IPS-18a (cell line): ENCODE results near the gene HOXC5.

ENCODE experiments used
- H3K27ac ChIP-seq: one replicate; pipeline ENCODE4 v1.5.1; 2013; ENCODE audit warnings: low read length
- H3K27me3 ChIP-seq: one replicate; pipeline ENCODE4 v1.6.1; 2013; ENCODE audit warnings: mild to moderate bottlenecking, low read length; ENCODE audit not compliant: control insufficient read depth, insufficient read depth
- H3K36me3 ChIP-seq: one replicate; pipeline ENCODE4 v1.6.1; 2013; ENCODE audit warnings: low read depth, low read length; ENCODE audit not compliant: control insufficient read depth
- H3K4me1 ChIP-seq: one replicate; pipeline ENCODE4 v1.6.1; 2013; ENCODE audit warnings: low read depth, low read length; ENCODE audit not compliant: control insufficient read depth
- H3K4me3 ChIP-seq: one replicate; pipeline ENCODE4 v1.5.1; 2013; ENCODE audit warnings: low read length
- H3K9ac ChIP-seq: one replicate; pipeline ENCODE4 v1.6.1; 2013; ENCODE audit warnings: mild to moderate bottlenecking, low read length, moderate library complexity
- H3K9me3 ChIP-seq: one replicate; pipeline ENCODE4 v1.6.1; 2013; ENCODE audit warnings: low read depth, low read length; ENCODE audit not compliant: control insufficient read depth

Gene HOXC5

DNA sequence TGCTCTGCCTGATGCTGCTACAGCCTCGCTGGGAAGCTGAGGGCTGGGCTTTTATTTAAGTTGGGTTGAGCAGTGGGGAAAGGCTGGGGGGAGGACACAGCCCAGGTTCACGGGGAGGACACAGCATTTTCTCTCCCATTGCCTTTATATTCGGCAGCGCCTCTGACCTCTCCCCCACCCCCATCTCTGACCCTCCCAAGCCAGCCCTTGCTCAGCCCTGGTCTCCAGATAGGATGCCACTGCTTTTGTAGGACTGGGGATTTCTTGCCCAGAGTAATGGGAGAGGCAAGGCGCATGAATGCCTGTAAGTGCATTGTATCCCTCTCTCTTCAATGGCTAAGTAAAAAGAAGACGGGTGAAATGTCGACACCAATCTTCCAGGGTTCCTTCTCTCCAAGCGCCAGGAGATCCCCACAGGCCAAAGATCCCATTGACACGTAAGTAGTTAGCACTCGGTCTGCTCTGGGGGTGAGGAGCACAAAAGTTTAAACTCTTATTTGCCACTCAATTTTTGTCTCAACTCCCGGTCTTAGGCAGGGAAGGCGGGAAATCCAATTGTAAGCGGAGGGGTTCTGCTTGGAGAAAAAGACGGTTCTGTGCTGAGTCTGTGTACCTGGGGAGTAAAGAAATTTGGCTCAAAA is 25.4 kb downstream of the HOXC5 start:
- Histone ChIP-seq H3K9ac (no peak overlapping the region), H3K27me3 (peaks cover 100% of the 10 kb centered on the region), H3K9me3 (no peaks in the 10 kb centered on the region), H3K4me1 (peaks cover 21% of the 10 kb centered on the region), H3K36me3 (no peaks in the 10 kb centered on the region), H3K4me3 (no peak overlapping the region), H3K27ac (no peak overlapping the region)

GRCh38 chr12:54059668-54060067 is 26.8 kb downstream of the HOXC5 start:
- Histone ChIP-seq H3K27ac (no peak overlapping the region), H3K27me3 (peaks cover 100% of the 10 kb centered on the region), H3K9me3 (no peaks in the 10 kb centered on the region), H3K4me3 (no peak overlapping the region), H3K36me3 (no peaks in the 10 kb centered on the region), H3K9ac (no peak overlapping the region), H3K4me1 (peaks cover 21% of the 10 kb centered on the region)

DNA sequence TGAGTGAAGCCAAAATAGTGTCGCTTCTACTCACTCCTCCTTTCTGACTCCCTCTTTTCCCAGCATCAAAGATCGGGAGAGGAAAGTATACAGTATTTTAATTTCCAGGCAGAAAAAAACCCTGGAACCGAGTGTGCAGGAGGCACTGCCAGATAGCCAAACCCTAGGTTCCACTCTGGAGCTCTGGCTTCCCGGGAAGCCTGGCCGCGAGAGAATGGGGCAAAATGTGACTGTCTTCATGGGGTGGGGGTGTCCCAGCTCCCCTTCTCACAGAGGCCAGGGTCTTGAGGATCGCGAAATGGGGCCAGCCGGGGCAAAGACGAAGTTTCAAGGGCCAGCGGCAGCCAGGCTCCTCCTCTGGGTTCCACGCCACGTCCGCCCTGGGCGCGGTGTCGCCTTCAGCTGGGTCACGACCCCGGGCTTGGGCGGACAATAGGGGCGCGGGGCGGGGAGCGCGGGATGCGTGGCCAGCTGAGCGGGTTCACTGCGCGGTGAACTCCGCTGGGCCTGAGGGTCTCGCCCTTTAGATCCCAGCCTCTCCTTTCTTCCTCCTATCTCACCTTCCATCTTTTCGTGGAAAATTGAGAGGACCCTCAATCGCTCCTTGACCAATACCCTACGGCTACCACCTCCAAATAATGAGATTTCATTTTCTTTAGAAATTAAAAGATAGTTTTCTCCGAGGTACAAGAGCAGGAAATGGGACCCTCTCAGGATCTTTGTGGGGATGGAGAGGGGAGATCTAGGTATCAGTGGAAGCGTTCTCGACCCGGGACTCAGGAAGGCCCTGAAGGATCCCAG is 27.5 kb downstream of the HOXC5 start:
- no peak overlapping the region for H3K4me3 ChIP-seq
- no peak overlapping the region for H3K27ac ChIP-seq
- H3K27me3 ChIP-seq, result peaks cover 98% of the 10 kb centered on the region
- H3K9me3 ChIP-seq, result no peaks in the 10 kb centered on the region
- no peaks in the 10 kb centered on the region for H3K36me3 ChIP-seq
- H3K9ac ChIP-seq, result no peak overlapping the region
- peaks cover 21% of the 10 kb centered on the region for H3K4me1 ChIP-seq

DNA sequence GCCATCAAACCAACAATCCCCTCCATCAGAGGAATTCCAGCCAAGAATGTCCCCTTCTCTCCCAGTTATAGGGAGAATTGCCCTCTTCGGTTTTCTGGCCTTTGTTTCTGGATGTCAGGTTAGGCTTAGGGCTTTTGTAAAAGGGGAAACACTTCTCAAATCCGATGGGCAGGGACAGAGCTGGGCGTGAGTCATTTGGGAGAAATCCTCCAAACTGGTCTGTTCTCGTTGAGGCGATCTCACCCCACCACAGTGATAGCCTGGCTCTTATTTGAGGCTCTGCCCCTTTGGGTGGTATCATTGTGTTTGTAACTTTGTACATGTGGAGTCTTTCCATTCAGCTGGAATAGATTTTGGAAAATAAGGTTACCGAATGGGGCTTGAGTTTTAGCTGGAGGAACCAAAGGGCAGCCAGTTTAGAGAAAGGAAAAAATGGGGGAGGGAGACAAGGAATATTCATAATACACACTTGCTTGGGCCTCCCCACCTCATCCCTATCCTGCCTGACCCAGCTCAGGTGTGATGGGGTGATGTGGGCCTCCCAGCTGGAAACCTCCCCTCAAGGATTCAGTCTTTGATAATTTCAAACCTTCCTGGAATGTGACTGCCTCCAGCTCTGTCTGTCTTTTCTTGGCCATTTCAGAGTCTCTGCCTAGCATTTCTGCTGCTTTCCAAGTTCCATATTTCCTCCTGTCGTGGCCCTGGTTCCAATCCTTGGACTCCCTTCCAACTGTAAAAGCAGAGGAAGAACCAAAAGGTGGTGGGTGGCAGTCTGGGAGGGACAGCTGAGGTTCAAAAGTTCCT is 28.3 kb downstream of the HOXC5 start:
- H3K4me1 ChIP-seq, result peaks cover 19% of the 10 kb centered on the region
- H3K27me3 ChIP-seq, result peaks cover 98% of the 10 kb centered on the region
- no peaks in the 10 kb centered on the region for H3K9me3 ChIP-seq
- H3K27ac ChIP-seq, result no peak overlapping the region
- no peaks in the 10 kb centered on the region for H3K36me3 ChIP-seq
- H3K9ac ChIP-seq, result no peak overlapping the region
- no peak overlapping the region for H3K4me3 ChIP-seq

GRCh38 chr12:54065677-54066076 is 32.8 kb downstream of the HOXC5 start:
- no peaks in the 10 kb centered on the region for H3K36me3 ChIP-seq
- no peak overlapping the region for H3K27ac ChIP-seq
- no peaks in the 10 kb centered on the region for H3K9me3 ChIP-seq
- peaks cover 86% of the 10 kb centered on the region for H3K27me3 ChIP-seq
- no peak overlapping the region for H3K9ac ChIP-seq
- H3K4me3 ChIP-seq, result no peak overlapping the region
- peaks cover 10% of the 10 kb centered on the region for H3K4me1 ChIP-seq

DNA sequence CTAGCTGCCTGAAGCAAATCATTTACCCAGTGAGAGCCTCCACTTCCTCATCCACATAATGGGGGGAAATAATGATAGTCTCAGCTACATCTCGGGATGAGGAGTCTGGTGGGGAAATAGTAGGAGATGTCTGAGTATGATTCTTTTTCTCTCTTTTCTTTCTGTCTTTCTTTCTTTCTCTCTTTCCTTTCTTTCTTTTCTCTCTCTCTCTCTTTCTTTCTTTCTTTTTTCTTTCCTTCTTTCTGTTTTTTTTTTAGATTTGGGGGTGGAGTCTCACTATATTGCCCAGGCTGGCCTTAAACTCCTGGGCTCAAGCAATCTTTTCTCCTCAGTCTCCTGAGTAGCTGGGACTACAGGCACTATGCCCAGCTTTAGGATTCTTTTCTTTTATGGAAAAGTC is 33.6 kb downstream of the HOXC5 start:
- Histone ChIP-seq H3K9ac (no peak overlapping the region), H3K36me3 (no peaks in the 10 kb centered on the region), H3K27ac (no peak overlapping the region), H3K4me3 (no peak overlapping the region), H3K27me3 (peaks cover 86% of the 10 kb centered on the region), H3K4me1 (peaks cover 5% of the 10 kb centered on the region), H3K9me3 (no peaks in the 10 kb centered on the region)

- Histone ChIP-seq H3K4me3 (no peak overlapping the region), H3K27me3 (peaks cover 85% of the 10 kb centered on the region), H3K4me1 (no peaks in the 10 kb centered on the region), H3K36me3 (no peaks in the 10 kb centered on the region), H3K9ac (no peak overlapping the region), H3K9me3 (no peaks in the 10 kb centered on the region), H3K27ac (no peak overlapping the region)
Observed at GRCh38 chr12:54068418-54069070, 35.7 kb downstream of the HOXC5 start.

GRCh38 chr12:54071942-54072341 is 39.1 kb downstream of the HOXC5 start:
- no peak overlapping the region for H3K27ac ChIP-seq
- H3K4me1 ChIP-seq, result peaks cover 12% of the 10 kb centered on the region
- H3K27me3 ChIP-seq, result peaks cover 88% of the 10 kb centered on the region

DNA sequence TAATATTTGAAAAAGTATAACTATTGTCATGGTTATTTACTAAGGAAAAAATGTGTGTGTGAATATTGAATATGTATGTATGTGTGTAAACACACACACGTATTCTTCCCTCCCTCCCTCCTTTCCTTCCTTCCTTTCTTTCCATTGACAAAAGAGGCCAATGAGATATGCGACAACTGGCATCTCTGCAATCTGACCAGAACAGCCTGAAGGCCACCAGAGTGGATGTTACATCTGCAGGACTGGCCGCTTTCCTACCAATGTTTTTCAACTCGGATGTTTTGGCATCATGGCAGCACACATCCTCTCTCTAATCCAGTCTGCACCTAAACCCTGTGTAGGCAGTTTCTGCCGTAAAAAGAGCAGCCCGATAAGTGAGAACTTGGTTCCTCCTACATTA is 41.5 kb downstream of the HOXC5 start:
- no peak overlapping the region for H3K27ac ChIP-seq
- H3K36me3 ChIP-seq, result no peaks in the 10 kb centered on the region
- H3K4me1 ChIP-seq, result peaks cover 12% of the 10 kb centered on the region
- H3K27me3 ChIP-seq, result peaks cover 94% of the 10 kb centered on the region
- H3K4me3 ChIP-seq, result no peak overlapping the region
- no peaks in the 10 kb centered on the region for H3K9me3 ChIP-seq
- H3K9ac ChIP-seq, result no peak overlapping the region

More at GRCh38 chr12:54071942-54072341, 39.1 kb downstream of the HOXC5 start:
- Histone ChIP-seq H3K36me3 (no peaks in the 10 kb centered on the region), H3K4me3 (no peak overlapping the region), H3K9me3 (no peaks in the 10 kb centered on the region), H3K9ac (no peak overlapping the region)

- H3K27me3 ChIP-seq, result peaks cover 97% of the 10 kb centered on the region
- no peak overlapping the region for H3K4me3 ChIP-seq
- H3K36me3 ChIP-seq, result no peaks in the 10 kb centered on the region
- no peak overlapping the region for H3K9ac ChIP-seq
- no peaks in the 10 kb centered on the region for H3K9me3 ChIP-seq
- peaks cover 12% of the 10 kb centered on the region for H3K4me1 ChIP-seq
- H3K27ac ChIP-seq, result no peak overlapping the region
Observed at GRCh38 chr12:54075409-54075808, 42.6 kb downstream of the HOXC5 start.

DNA sequence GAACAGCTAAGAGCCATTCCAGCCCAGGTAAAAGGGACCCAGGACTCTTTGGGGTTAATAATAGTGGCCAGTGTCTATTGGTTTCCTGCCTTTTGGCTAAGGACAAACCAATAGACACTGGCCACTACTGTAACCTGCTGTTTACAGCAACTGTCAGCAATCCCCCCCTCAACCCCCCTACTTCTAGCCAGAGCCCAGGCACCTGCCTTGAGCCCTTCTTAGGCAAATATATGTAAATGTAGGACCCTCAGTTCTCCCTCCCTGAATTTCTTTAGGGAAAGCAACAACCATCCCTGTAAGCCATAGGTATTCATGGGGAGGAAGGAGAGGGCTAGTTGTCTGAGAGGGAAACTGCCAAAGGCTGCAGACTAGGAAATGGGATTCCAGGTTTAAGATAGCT is 43.1 kb downstream of the HOXC5 start:
- H3K4me1 ChIP-seq, result peaks cover 12% of the 10 kb centered on the region
- H3K27ac ChIP-seq, result no peak overlapping the region
- H3K9ac ChIP-seq, result no peak overlapping the region
- H3K36me3 ChIP-seq, result no peaks in the 10 kb centered on the region
- no peak overlapping the region for H3K4me3 ChIP-seq
- no peaks in the 10 kb centered on the region for H3K9me3 ChIP-seq
- peaks cover 97% of the 10 kb centered on the region for H3K27me3 ChIP-seq
